Colonic mucosa (tissue), 4 donors: Measurements from ENCODE around the gene UPF1. TPM values are rescaled to one million over a fixed set of nuclear protein-coding genes. Genes with fewer than 3 reads are reported as not detected.

Experiments
- DNase-seq: peaks from one replicate; pipeline ENCODE4 v3.0.0-alpha.2; 2020
- H3K27ac ChIP-seq: fragments of 200-600 bp; one replicate; pipeline ENCODE4 v1.8.0; 2021
- H3K27me3 ChIP-seq: fragments of 200-600 bp; one replicate; pipeline ENCODE4 v1.8.0; 2021
- H3K36me3 ChIP-seq: fragments of 200-600 bp; one replicate; pipeline ENCODE4 v1.8.0; 2021
- H3K4me1 ChIP-seq: fragments of 200-600 bp; one replicate; pipeline ENCODE4 v1.8.0; 2021; ENCODE audit warnings: mild to moderate bottlenecking
- H3K4me3 ChIP-seq: fragments of 200-600 bp; one replicate; pipeline ENCODE4 v1.8.0; 2021
- H3K9ac ChIP-seq, 2 donors: one replicate each; pipeline ENCODE4 v1.7.0; 2013; ENCODE audit warnings: control low read depth in 2 of 2, low read depth in 2 of 2, low read length in 2 of 2
- H3K9me3 ChIP-seq: fragments of 200-600 bp; one replicate; pipeline ENCODE4 v1.8.0; 2021
- CTCF ChIP-seq: fragments of 200-600 bp; IDR thresholded peaks from one replicate; pipeline ENCODE4 v1.8.0; 2022; ENCODE audit warnings: antibody characterized with exemption, mild to moderate bottlenecking
- intact Hi-C: fragments of 100-400 bp; cut with DNase I; formaldehyde crosslinking; loops from one replicate; pipeline ENCODE4 v1.14.1; 2022
- total RNA-seq, 2 donors: library from RNA; stranded (reverse); fragmentation: NEBNext Ultra II Directional in 1 of 2; extraction: Animal tissue kit (Norgen Biotek cat#: 25700) in 1 of 2; gene quantifications; one replicate each; pipeline ENCODE4 v1.2.1, GENCODE V29; 2021
- donor health status: healthy.
- donor health status: DM: no; HTN: no; CAD: no.
- donor health status: DM: no; HTN: no; CAD: no.

Gene UPF1
- 100 to 1,000 TPM in 1 of 2 donors, 10 to 100 TPM in 1; 77.5 to 113 TPM for total RNA-seq

GRCh38 chr19:18831524-18832305 lies at the start of gene UPF1:
UPF1 (plus strand) TSS chr19:18831959; CDS start chr19:18832210, 251 bp downstream.
- peak within 1 kb of the TSS; percentile 90 for H3K4me3 ChIP-seq
- no peaks in the 10 kb centered on the region for H3K9me3 ChIP-seq
- H3K4me1 ChIP-seq, result peaks cover 2% of the 10 kb centered on the region
- TF ChIP-seq CTCF, result no peak
- intact Hi-C loops, result no loop called here
- H3K9ac ChIP-seq, result peak within 1 kb of the TSS; percentile 99
- H3K27me3 ChIP-seq, result no peaks in the 10 kb centered on the region
- H3K27ac ChIP-seq, result peak within 1 kb of the TSS; percentile 86
- DNase-seq, result peak; percentile 97
- no peaks in the 10 kb centered on the region for H3K36me3 ChIP-seq

- Histone ChIP-seq H3K4me1 (no peaks in the 10 kb centered on the region), H3K27me3 (peaks cover 23% of the 10 kb centered on the region), H3K9ac (no peak overlapping the region), H3K9me3 (no peaks in the 10 kb centered on the region), H3K36me3 (no peaks in the 10 kb centered on the region), H3K4me3 (no peak overlapping the region), H3K27ac (no peak overlapping the region)
- no peak for DNase-seq
- no peak for TF ChIP-seq CTCF
- intact Hi-C loops, result no loop called here
Observed at GRCh38 chr19:18782559-18783225, 49.1 kb upstream of the UPF1 start.

GRCh38 chr19:18783958-18784785 lies 47.6 kb upstream of the UPF1 start:
- H3K27me3 ChIP-seq, result peaks cover 38% of the 10 kb centered on the region
- no peak for DNase-seq
- intact Hi-C loops, result no loop called here

GRCh38 chr19:18784786-18785120 lies 47.0 kb upstream of the UPF1 start:
- Histone ChIP-seq H3K27me3 (peaks cover 44% of the 10 kb centered on the region), H3K4me1 (peaks cover 8% of the 10 kb centered on the region), H3K9ac (no peak overlapping the region), H3K4me3 (no peak overlapping the region), H3K27ac (no peak overlapping the region), H3K9me3 (no peaks in the 10 kb centered on the region), H3K36me3 (no peaks in the 10 kb centered on the region)
- intact Hi-C loops, result no loop called here
- DNase-seq, result no peak
- no peak for TF ChIP-seq CTCF

More at GRCh38 chr19:18783958-18784785, 47.6 kb upstream of the UPF1 start:
- Histone ChIP-seq H3K4me1 (peaks cover 8% of the 10 kb centered on the region), H3K27ac (no peak overlapping the region), H3K36me3 (no peaks in the 10 kb centered on the region), H3K9ac (no peak overlapping the region), H3K9me3 (no peaks in the 10 kb centered on the region), H3K4me3 (no peak overlapping the region)
- TF ChIP-seq CTCF, result no peak
